Erythroblast (primary cell): ENCODE results near the gene LRTM2.

Source experiments
- DNase-seq, 2 experiments: peaks; one replicate each; lab custom pipeline; 2025; lab: John Stamatoyannopoulos, UW
- GATA1 ChIP-seq: IDR thresholded peaks from 2 replicates; pipeline ENCODE4 v1.6.1; 2011; ENCODE audit warnings: low read depth, mild to moderate bottlenecking, control low read depth, low read length, moderate library complexity
- POLR2A ChIP-seq: IDR thresholded peaks from 2 replicates; pipeline ENCODE4 v1.6.1; 2011; ENCODE audit warnings: mild to moderate bottlenecking, low read length

Gene LRTM2

GRCh38 chr12:1872448-1872847, 52.1 kb downstream of the LRTM2 start:
- TF ChIP-seq GATA1 (no peak), POLR2A (no peak)
- no peak for DNase-seq

DNA sequence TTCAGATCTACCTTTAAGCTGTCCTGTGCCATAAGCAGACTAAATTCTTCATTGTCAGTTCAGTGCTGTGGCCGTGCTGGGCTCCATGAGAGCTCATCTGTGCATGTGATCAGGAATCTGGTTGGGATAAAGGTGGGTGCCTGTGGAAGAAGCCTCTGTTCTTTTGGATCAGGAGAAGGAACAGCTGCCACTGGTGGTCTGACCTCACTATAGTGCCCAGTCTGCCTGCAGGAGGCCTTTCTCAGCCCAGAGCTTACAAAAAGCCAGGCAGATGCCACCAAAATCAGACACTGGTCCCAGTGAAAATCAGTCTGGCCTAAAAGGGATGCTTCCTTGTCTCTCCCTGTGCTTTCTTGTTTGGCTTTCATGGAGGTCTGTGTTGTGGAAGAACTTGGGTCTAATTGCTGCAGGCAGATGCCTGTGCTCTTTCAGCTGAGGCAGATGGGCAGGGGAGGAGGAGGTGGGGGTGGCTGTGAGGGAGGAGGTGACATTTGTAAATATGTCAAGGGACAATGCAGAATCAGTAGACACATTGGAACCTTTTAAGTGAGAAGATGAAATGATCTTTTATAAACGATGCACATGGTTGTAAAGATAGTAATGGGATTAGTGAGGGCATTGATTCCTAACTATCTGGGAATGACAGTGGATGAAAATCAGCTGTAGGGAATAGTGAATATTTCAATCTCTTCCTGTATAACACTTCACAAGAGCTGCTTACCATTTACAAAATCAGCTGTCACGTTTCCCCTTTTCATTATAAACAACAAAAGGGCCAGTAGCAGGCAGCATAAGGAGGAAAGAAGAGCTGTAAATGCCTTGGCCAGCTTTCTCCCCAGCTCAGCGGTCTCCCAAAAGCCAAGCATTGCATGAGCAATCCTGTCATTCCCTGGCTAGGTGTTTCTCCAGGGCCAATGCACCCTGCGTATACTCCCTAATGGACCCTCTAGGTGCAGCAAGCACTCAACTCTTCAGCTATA, 53.5 kb downstream of the LRTM2 start:
- DNase-seq: no peak
- no peak for TF ChIP-seq POLR2A
- TF ChIP-seq GATA1: no peak

- no peak for DNase-seq
- TF ChIP-seq POLR2A (no peak), GATA1 (no peak)
Measured at GRCh38 chr12:1875608-1876007, 55.2 kb downstream of the LRTM2 start.

DNA sequence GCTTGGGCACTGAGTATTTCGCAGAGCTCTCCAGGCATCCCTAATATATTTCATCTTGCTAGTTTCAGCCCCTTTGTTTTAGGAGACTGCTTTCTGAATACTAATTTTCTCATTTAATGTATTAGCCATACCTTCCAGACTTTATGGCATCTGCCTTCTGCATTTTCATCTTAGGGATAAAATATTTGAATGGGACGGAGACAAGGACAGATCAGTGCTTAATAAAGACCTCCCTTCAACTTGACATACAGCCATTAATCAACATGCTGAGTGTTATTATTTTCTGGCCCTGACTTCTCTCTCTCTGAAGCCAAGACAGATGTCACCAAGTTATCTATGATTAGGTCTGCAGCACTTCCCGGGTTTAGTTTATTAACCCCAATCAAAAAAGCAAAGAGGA, 55.7 kb downstream of the LRTM2 start:
- DNase-seq: no peak
- no peak for TF ChIP-seq POLR2A
- no peak for TF ChIP-seq GATA1

DNA sequence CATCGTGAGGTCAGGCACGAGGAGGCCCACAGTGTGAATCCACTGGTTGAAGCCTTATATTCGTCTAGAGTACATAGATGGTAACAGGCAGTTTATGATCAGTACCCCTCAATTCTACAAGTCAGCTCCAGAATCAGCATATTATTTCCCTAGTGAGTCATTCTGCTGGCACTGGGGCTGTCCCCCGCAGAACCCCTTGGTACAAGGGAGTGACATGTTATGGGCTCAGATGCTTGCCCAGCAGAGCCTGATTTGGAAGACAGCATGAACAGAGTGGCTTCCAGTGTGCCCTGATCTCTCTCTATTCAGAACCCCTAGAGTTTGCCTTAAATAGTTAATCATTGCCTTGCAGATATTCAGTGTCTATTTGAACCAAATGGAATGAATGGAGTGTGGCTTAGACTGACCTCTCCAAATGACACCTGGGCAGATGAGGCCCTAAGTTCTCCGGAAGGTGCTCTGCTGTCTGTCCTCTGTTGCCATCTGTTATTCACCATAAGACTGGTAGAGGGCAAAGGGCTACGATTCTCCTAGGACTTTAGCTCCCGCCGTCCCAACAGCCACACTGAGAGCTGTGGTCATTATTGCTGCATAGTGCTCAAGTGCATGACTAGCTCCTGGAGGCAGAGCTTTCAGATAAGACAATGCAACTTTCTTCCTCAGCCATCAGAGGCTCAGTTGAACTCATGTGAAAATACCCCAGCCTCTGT, 57.0 kb downstream of the LRTM2 start:
- no peak for DNase-seq
- no peak for TF ChIP-seq POLR2A
- no peak for TF ChIP-seq GATA1

- no peak for TF ChIP-seq GATA1
- no peak for TF ChIP-seq POLR2A
- no peak for DNase-seq
Measured at GRCh38 chr12:1878214-1878613, 57.8 kb downstream of the LRTM2 start.

DNA sequence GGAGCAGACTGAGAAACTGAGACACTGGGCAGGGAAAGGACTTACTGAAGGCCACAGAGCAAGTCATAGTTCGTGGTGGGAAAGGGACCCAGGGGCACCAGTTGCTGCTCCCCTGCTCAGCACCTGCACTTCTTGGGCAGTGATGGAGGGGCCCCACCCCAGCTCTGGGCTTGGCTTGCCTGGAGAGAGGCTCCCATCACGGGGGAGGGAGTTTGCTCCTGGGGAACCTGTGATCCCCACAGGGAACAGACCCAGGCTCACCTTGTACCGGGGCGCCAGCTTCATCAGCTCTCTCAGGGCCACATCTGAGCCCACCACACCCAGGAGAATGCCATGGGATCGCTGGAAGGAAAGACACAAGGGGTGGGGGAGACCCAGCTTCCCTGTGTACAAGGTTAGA, 58.3 kb downstream of the LRTM2 start:
- no peak for TF ChIP-seq POLR2A
- TF ChIP-seq GATA1: no peak
- DNase-seq: no peak

GRCh38 chr12:1879633-1880032, 59.3 kb downstream of the LRTM2 start:
- DNase-seq: no peak
- no peak for TF ChIP-seq GATA1
- TF ChIP-seq POLR2A: no peak

DNA sequence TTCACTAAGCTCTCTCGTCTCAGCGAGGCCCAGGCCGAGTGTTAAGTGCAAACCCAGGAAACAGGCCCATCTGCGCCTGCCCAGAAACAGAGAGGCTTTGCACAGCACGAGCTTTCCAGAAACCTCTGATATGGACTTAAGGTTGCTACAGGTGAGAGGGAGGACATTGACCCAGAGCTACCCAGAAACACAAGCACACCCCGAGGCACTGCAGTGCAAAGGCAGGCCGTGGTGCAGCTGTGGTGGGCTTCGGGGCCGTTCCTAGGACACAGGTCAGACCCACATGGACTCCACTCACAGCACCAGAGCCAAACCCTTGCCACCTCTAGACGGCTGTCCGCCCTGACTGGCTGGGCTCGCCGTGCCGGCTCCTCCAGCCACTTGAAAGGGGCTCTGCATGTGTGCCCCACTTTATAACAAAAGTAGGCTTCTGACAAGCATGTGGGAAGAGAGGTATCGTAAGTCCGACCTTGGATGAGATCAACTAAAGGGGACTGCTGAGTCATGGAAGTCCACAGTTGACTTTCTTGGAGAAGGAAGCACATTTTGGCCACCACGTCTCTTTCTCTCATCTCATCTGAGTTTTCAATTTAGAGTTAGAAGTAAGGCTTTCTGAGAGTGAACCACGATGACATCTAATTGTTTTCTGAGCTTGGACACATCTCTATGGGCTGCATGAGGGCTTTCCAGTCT, 59.9 kb downstream of the LRTM2 start:
- DNase-seq: no peak
- no peak for TF ChIP-seq GATA1
- no peak for TF ChIP-seq POLR2A

GRCh38 chr12:1880876-1881275, 60.5 kb downstream of the LRTM2 start:
- TF ChIP-seq POLR2A (no peak), GATA1 (no peak)
- no peak for DNase-seq

DNA sequence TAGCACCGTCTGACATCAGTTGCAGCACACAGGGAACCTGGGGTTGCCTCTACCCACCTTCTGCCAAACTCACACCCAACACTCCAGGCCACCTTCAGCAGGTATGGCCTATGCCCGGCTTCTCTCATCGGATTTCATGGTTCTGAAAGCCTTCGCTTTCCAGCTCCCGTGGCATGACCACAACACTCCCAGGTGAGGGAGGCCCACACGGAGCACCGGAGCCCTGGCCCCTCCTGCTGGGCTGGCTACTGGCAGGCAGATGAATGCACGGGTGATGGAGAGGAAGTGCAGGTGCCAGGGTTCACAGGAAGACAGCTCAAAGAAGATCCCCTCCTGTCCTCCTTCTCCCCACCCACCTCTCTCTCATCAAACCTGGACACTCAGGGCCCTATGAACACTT, 60.9 kb downstream of the LRTM2 start:
- DNase-seq: no peak
- TF ChIP-seq GATA1 (no peak), POLR2A (no peak)

GRCh38 chr12:1881936-1882335, 61.6 kb downstream of the LRTM2 start:
- TF ChIP-seq GATA1: no peak
- no peak for TF ChIP-seq POLR2A
- DNase-seq: no peak

GRCh38 chr12:1882405-1882804, 62.0 kb downstream of the LRTM2 start:
- TF ChIP-seq POLR2A (no peak), GATA1 (no peak)
- no peak for DNase-seq

- no peak for DNase-seq
- TF ChIP-seq GATA1 (no peak), POLR2A (no peak)
Measured at GRCh38 chr12:1882850-1883470, 62.6 kb downstream of the LRTM2 start.
